Stimulated activated naive B cell treated with anti-CD40 and anti-IgM and Interleukin-4, amounts not matched to agents 10 μg/mL and 1 μg/mL and 100 μg/mL, for 72 hours (primary cell): ENCODE measurements around the gene TMSB10.

ENCODE experiments used
- ATAC-seq, 2 donors: fragments of 150-1000 bp; cut with Tn5 transposase; replicated peaks; 2 replicates each; pipeline ENCODE4 v1.10.0; 2021; ENCODE audit warnings: moderate library complexity in 1 of 2
- DNase-seq: peaks from one replicate; pipeline ENCODE4 v3.0.0; 2021
- H3K27ac Mint-ChIP-seq: one replicate; pipeline ENCODE4 v1.8.0; 2022; ENCODE audit warnings: mild to moderate bottlenecking, mixed read lengths
- H3K27me3 Mint-ChIP-seq, 2 donors: one replicate each; pipeline ENCODE4 v1.8.0; 2022; ENCODE audit warnings: mixed read lengths in 2 of 2
- H3K36me3 Mint-ChIP-seq, 2 donors: one replicate each; pipeline ENCODE4 v1.8.0; 2022; ENCODE audit warnings: mixed read lengths in 2 of 2, mild to moderate bottlenecking in 1 of 2
- H3K4me1 Mint-ChIP-seq, 2 donors: one replicate each; pipeline ENCODE4 v1.8.0; 2022; ENCODE audit warnings: mixed read lengths in 2 of 2, mild to moderate bottlenecking in 1 of 2
- H3K4me3 Mint-ChIP-seq, 2 donors: one replicate each; pipeline ENCODE4 v1.8.0; 2022; ENCODE audit warnings: mild to moderate bottlenecking in 2 of 2, mixed read lengths in 2 of 2, moderate library complexity in 1 of 2
- H3K9me3 Mint-ChIP-seq, 2 donors: one replicate each; pipeline ENCODE4 v1.8.0; 2022; ENCODE audit warnings: mixed read lengths in 2 of 2, mild to moderate bottlenecking in 1 of 2

The TMSB10 gene

GRCh38 chr2:84923009-84923408, 17.6 kb downstream of the TMSB10 start:
- peaks cover 42 to 58% of the 10 kb centered on the region in 2 donors for H3K4me1 Mint-ChIP-seq

GRCh38 chr2:84924173-84925106, 19.0 kb downstream of the TMSB10 start:
- peak overlapping the region; percentile 86 for H3K27ac Mint-ChIP-seq
- DNase-seq, result peak; percentile 44

More at GRCh38 chr2:84923009-84923408, 17.6 kb downstream of the TMSB10 start:
- DNase-seq (no peak), ATAC-seq (no peak)
- Mint-ChIP-seq H3K36me3 (no peaks in the 10 kb centered on the region), H3K27ac (no peak overlapping the region), H3K9me3 (no peaks in the 10 kb centered on the region), H3K4me3 (no peak overlapping the region), H3K27me3 (no peaks in the 10 kb centered on the region)

GRCh38 chr2:84925336-84925723, 19.9 kb downstream of the TMSB10 start:
- no peaks in the 10 kb centered on the region for H3K9me3 Mint-ChIP-seq
- H3K4me3 Mint-ChIP-seq, result peak overlapping the region in 1 of 2 donors; percentile 90
- no peaks in the 10 kb centered on the region for H3K36me3 Mint-ChIP-seq
- H3K27me3 Mint-ChIP-seq, result no peaks in the 10 kb centered on the region
- DNase-seq, result no peak
- peaks cover 26 to 34% of the 10 kb centered on the region in 2 donors for H3K4me1 Mint-ChIP-seq
- ATAC-seq, result peak; percentile 1 to 3
- H3K27ac Mint-ChIP-seq, result no peak overlapping the region

More at GRCh38 chr2:84924173-84925106, 19.0 kb downstream of the TMSB10 start:
- H3K4me3 Mint-ChIP-seq, result peak overlapping the region; percentile 26 to 71
- no peaks in the 10 kb centered on the region for H3K9me3 Mint-ChIP-seq
- peaks cover 35 to 43% of the 10 kb centered on the region in 2 donors for H3K4me1 Mint-ChIP-seq
- no peaks in the 10 kb centered on the region for H3K27me3 Mint-ChIP-seq
- peak in 1 of 2 donors; percentile 16 for ATAC-seq
- H3K36me3 Mint-ChIP-seq, result no peaks in the 10 kb centered on the region

GRCh38 chr2:84925724-84926376, 20.4 kb downstream of the TMSB10 start:
- no peaks in the 10 kb centered on the region for H3K36me3 Mint-ChIP-seq
- no peaks in the 10 kb centered on the region for H3K9me3 Mint-ChIP-seq
- H3K27me3 Mint-ChIP-seq, result no peaks in the 10 kb centered on the region
- DNase-seq (peak; percentile 94), ATAC-seq (peak; percentile 87 to 92)
- peaks cover 23 to 30% of the 10 kb centered on the region in 2 donors for H3K4me1 Mint-ChIP-seq
- peak overlapping the region; percentile 85 to 90 for H3K4me3 Mint-ChIP-seq
- peak overlapping the region; percentile 85 for H3K27ac Mint-ChIP-seq

- peak overlapping the region; percentile 90 for H3K27ac Mint-ChIP-seq
- no peaks in the 10 kb centered on the region for H3K9me3 Mint-ChIP-seq
- peaks cover 0 to 1% of the 10 kb centered on the region in 2 donors for H3K36me3 Mint-ChIP-seq
- peak overlapping the region; percentile 85 to 90 for H3K4me3 Mint-ChIP-seq
- DNase-seq (no peak), ATAC-seq (no peak)
- H3K27me3 Mint-ChIP-seq, result no peaks in the 10 kb centered on the region
- H3K4me1 Mint-ChIP-seq, result peaks cover 30 to 39% of the 10 kb centered on the region in 2 donors
Observed at GRCh38 chr2:84927275-84927627, 21.8 kb downstream of the TMSB10 start.

GRCh38 chr2:84931384-84931821, 25.9 kb downstream of the TMSB10 start:
- Mint-ChIP-seq H3K9me3 (no peaks in the 10 kb centered on the region), H3K4me3 (no peak overlapping the region)

GRCh38 chr2:84938194-84938879, 32.9 kb downstream of the TMSB10 start:
- peak overlapping the region; percentile 98 for H3K27ac Mint-ChIP-seq
- peaks cover 2 to 3% of the 10 kb centered on the region in 2 donors for H3K36me3 Mint-ChIP-seq
- H3K9me3 Mint-ChIP-seq, result no peaks in the 10 kb centered on the region
- H3K4me1 Mint-ChIP-seq, result peaks cover 23 to 48% of the 10 kb centered on the region in 2 donors
- H3K4me3 Mint-ChIP-seq, result peak overlapping the region in 1 of 2 donors; percentile 4
- ATAC-seq, result no peak
- H3K27me3 Mint-ChIP-seq, result no peaks in the 10 kb centered on the region
- DNase-seq, result no peak

More at GRCh38 chr2:84931384-84931821, 25.9 kb downstream of the TMSB10 start:
- no peaks in the 10 kb centered on the region for H3K27me3 Mint-ChIP-seq
- H3K4me1 Mint-ChIP-seq, result peaks cover 14 to 24% of the 10 kb centered on the region in 2 donors
- ATAC-seq (no peak), DNase-seq (no peak)
- peak overlapping the region; percentile 69 for H3K27ac Mint-ChIP-seq
- H3K36me3 Mint-ChIP-seq, result peaks cover 0 to 5% of the 10 kb centered on the region in 2 donors

- peaks cover 3% of the 10 kb centered on the region in 2 donors for H3K36me3 Mint-ChIP-seq
- DNase-seq, result peak; percentile 86
- peak; percentile 86 to 89 for ATAC-seq
- no peaks in the 10 kb centered on the region for H3K27me3 Mint-ChIP-seq
- H3K4me3 Mint-ChIP-seq, result peak overlapping the region; percentile 79 to 82
- H3K9me3 Mint-ChIP-seq, result no peaks in the 10 kb centered on the region
- peak overlapping the region; percentile 98 for H3K27ac Mint-ChIP-seq
- H3K4me1 Mint-ChIP-seq, result peaks cover 30 to 60% of the 10 kb centered on the region in 2 donors
Observed at GRCh38 chr2:84939426-84940087, 34.1 kb downstream of the TMSB10 start.

- peak; percentile 1 to 8 for ATAC-seq
- Mint-ChIP-seq H3K27me3 (no peaks in the 10 kb centered on the region), H3K27ac (peak overlapping the region; percentile 98), H3K9me3 (no peaks in the 10 kb centered on the region), H3K4me1 (peaks cover 35 to 66% of the 10 kb centered on the region in 2 donors), H3K36me3 (peaks cover 3% of the 10 kb centered on the region in 2 donors), H3K4me3 (peak overlapping the region; percentile 79 to 82)
- no peak for DNase-seq
Observed at GRCh38 chr2:84940088-84940470, 34.6 kb downstream of the TMSB10 start.

GRCh38 chr2:84940831-84941412, 35.5 kb downstream of the TMSB10 start:
- DNase-seq (no peak), ATAC-seq (no peak)
- Mint-ChIP-seq H3K9me3 (no peaks in the 10 kb centered on the region), H3K27me3 (no peaks in the 10 kb centered on the region), H3K27ac (peak overlapping the region; percentile 81), H3K4me3 (no peak overlapping the region), H3K4me1 (peaks cover 40 to 74% of the 10 kb centered on the region in 2 donors), H3K36me3 (peaks cover 3% of the 10 kb centered on the region in 2 donors)

GRCh38 chr2:84942166-84942565, 36.7 kb downstream of the TMSB10 start:
- peaks cover 46 to 84% of the 10 kb centered on the region in 2 donors for H3K4me1 Mint-ChIP-seq
- H3K36me3 Mint-ChIP-seq, result peaks cover 3% of the 10 kb centered on the region in 2 donors
- H3K4me3 Mint-ChIP-seq, result no peak overlapping the region
- peak overlapping the region; percentile 96 for H3K27ac Mint-ChIP-seq
- H3K27me3 Mint-ChIP-seq, result no peaks in the 10 kb centered on the region
- ATAC-seq (no peak), DNase-seq (no peak)
- no peaks in the 10 kb centered on the region for H3K9me3 Mint-ChIP-seq

GRCh38 chr2:84942964-84943421, 37.5 kb downstream of the TMSB10 start:
- DNase-seq (peak; percentile 60), ATAC-seq (peak; percentile 57 to 61)
- peaks cover 3% of the 10 kb centered on the region in 2 donors for H3K36me3 Mint-ChIP-seq
- no peaks in the 10 kb centered on the region for H3K9me3 Mint-ChIP-seq
- peak overlapping the region; percentile 96 for H3K27ac Mint-ChIP-seq
- peaks cover 46 to 84% of the 10 kb centered on the region in 2 donors for H3K4me1 Mint-ChIP-seq
- H3K4me3 Mint-ChIP-seq, result peak overlapping the region; percentile 54 to 65
- no peaks in the 10 kb centered on the region for H3K27me3 Mint-ChIP-seq

GRCh38 chr2:84944295-84944909, 38.9 kb downstream of the TMSB10 start:
- no peak for ATAC-seq
- H3K9me3 Mint-ChIP-seq, result no peaks in the 10 kb centered on the region
- no peaks in the 10 kb centered on the region for H3K27me3 Mint-ChIP-seq
- no peak for DNase-seq
- peak overlapping the region; percentile 20 to 42 for H3K4me3 Mint-ChIP-seq
- H3K36me3 Mint-ChIP-seq, result peaks cover 3% of the 10 kb centered on the region in 2 donors
- peaks cover 42 to 71% of the 10 kb centered on the region in 2 donors for H3K4me1 Mint-ChIP-seq
- peak overlapping the region; percentile 97 for H3K27ac Mint-ChIP-seq
